Caco-2 (cell line): Measurements from ENCODE around the gene PSTPIP1. TPM values are rescaled to one million over a fixed set of nuclear protein-coding genes. Genes with fewer than 3 reads are reported as not detected.

ENCODE experiments used
- BruUV-seq: library from RNA; stranded (reverse); fragments of 400-500 nt; replicated peaks from 2 replicates; lab custom pipeline; 2021; lab: Mats Ljungman, UMichigan
- CTCF ChIA-PET: fragments of 300-600 bp; sonication (Branson Sonifier 250); formaldehyde crosslinking; loops from one replicate; lab custom pipeline; 2022; ENCODE audit warnings: antibody characterized with exemption; lab: Charles Lee
- POLR2A ChIA-PET: fragments of 300-600 bp; sonication (Branson Sonifier 250); formaldehyde crosslinking; loops from one replicate; lab custom pipeline; 2022; ENCODE audit warnings: antibody characterized with exemption; lab: Charles Lee
- DNase-seq, 2 experiments: peaks; one replicate each; pipeline versions ENCODE4 v3.0.0 to v3.0.0-alpha.2; 2020 to 2022
- H3K27me3 ChIP-seq: replicated peaks from 2 replicates; pipeline ENCODE4 v1.6.0; 2011; ENCODE audit warnings: low read length; ENCODE audit not compliant: control insufficient read depth, insufficient read depth
- H3K36me3 ChIP-seq: 2 replicates; pipeline ENCODE4 v1.5.1; 2011; ENCODE audit warnings: low read length; ENCODE audit not compliant: control insufficient read depth, insufficient read depth
- H3K4me1 ChIP-seq: fragments of 250-450 bp; sonication (Bioruptor Pico); 2 replicates; pipeline ENCODE4 v1.5.1; 2020; ENCODE audit warnings: mild to moderate bottlenecking
- H3K4me3 ChIP-seq: 2 replicates; pipeline ENCODE4 v1.5.1; 2011; ENCODE audit warnings: low read depth, mild to moderate bottlenecking, control low read depth, low read length
- H3K9me3 ChIP-seq: fragments of 250-450 bp; sonication (Bioruptor Pico); 2 replicates; pipeline ENCODE4 v1.5.1; 2020; ENCODE audit warnings: mild to moderate bottlenecking, moderate library complexity
- H3K27ac Mint-ChIP-seq: one replicate; pipeline ENCODE4 v1.8.0; 2022; ENCODE audit warnings: mixed read lengths; ENCODE audit not compliant: unreplicated experiment
- H3K27me3 Mint-ChIP-seq: one replicate; pipeline ENCODE4 v1.8.0; 2022; ENCODE audit warnings: mixed read lengths; ENCODE audit not compliant: insufficient read depth, unreplicated experiment
- H3K36me3 Mint-ChIP-seq: one replicate; pipeline ENCODE4 v1.8.0; 2022; ENCODE audit warnings: mild to moderate bottlenecking, mixed read lengths; ENCODE audit not compliant: insufficient read depth, unreplicated experiment
- H3K4me1 Mint-ChIP-seq: one replicate; pipeline ENCODE4 v1.8.0; 2022; ENCODE audit warnings: low read depth, mixed read lengths; ENCODE audit not compliant: unreplicated experiment
- H3K4me3 Mint-ChIP-seq: one replicate; pipeline ENCODE4 v1.8.0; 2022; ENCODE audit warnings: mild to moderate bottlenecking, moderate library complexity, mixed read lengths; ENCODE audit not compliant: unreplicated experiment
- H3K9me3 Mint-ChIP-seq: one replicate; pipeline ENCODE4 v1.8.0; 2022; ENCODE audit warnings: mixed read lengths; ENCODE audit not compliant: unreplicated experiment
- intact Hi-C: fragments of 100-400 bp; cut with micrococcal nuclease; formaldehyde crosslinking; loops from one replicate; pipeline ENCODE4 v1.10.0; 2022; ENCODE audit not compliant: unreplicated experiment
- total RNA-seq: library from RNA; stranded (reverse); gene quantifications from 2 replicates; pipeline ENCODE4 v1.2.3, GENCODE V29; 2022
- TF ChIP-seq, protein P1 (sequence below), 2 experiments: fragments of 200-600 bp in 1 of 2; IDR thresholded peaks; 1 replicate in 1 of 2; 2 replicates in 1 of 2; pipeline versions ENCODE4 v1.5.1 to v1.8.0; 2011 to 2022; ENCODE audit warnings: antibody characterized with exemption in 1 of 2, control low read depth in 1 of 2, inconsistent platforms in 1 of 2, low read depth in 1 of 2, low read length in 1 of 2, mild to moderate bottlenecking in 1 of 2, moderate library complexity in 1 of 2; ENCODE audit not compliant: insufficient read depth in 1 of 2, severe bottlenecking in 1 of 2, unreplicated experiment in 1 of 2

Gene PSTPIP1
- total RNA-seq, 1 experiment from 2014 or later, result not detected

DNA sequence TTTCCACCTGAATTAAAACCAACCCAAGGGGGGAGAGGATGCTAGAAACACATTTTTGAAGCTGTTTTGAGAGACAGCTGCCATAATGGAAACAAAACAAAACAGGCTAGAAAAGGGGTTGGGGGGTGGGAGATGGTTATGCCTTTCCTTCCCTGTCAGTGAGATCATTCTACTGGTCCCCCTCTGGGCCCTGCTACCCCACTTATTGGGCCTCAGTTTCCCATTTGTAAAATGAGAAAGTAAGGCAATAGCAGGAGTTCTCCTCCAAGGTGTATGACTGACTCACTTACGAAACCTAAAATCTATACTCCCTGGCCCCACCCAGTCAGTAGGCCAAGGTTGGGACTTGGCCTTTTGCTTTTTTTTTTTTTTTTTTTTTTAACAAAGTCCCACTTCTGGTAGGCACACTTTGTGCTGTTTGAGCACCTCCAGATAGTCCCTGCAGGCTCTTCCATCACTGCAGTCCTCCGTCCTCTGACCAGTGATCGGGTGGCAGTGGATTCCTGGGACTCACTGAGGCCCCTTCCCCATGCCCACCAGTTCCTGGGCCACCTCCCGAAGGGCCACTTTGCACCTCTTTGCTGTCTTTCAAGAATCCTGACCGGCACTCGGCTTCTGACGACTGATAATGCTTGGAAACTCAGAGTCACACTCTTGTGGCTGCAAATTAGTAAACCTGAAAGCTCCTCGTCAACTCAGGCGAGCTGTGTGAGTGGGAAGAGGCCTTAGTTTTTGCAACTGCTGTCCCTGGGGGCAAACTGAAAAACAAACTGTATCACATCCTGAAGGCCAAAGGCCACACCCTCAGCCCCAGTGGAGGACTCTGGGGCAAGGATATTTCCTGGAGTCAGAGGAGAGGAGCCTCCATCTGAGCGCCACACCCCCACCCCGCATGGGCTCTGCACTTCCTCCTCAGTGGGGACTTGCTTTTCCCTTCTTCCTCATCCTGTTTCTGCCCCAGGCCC is 6.7 kb upstream of the PSTPIP1 start:
- Mint-ChIP-seq H3K27ac (no peak overlapping the region), H3K9me3 (no peaks in the 10 kb centered on the region), H3K4me1 (no peaks in the 10 kb centered on the region), H3K4me3 (no peak overlapping the region), H3K36me3 (no peaks in the 10 kb centered on the region), H3K27me3 (no peaks in the 10 kb centered on the region)
- ChIA-PET CTCF (no interaction called here), POLR2A (no interaction called here)
- no TSS peak for BruUV-seq
- no peak overlapping the region for H3K4me3 ChIP-seq
- TF ChIP-seq, protein P1, sequence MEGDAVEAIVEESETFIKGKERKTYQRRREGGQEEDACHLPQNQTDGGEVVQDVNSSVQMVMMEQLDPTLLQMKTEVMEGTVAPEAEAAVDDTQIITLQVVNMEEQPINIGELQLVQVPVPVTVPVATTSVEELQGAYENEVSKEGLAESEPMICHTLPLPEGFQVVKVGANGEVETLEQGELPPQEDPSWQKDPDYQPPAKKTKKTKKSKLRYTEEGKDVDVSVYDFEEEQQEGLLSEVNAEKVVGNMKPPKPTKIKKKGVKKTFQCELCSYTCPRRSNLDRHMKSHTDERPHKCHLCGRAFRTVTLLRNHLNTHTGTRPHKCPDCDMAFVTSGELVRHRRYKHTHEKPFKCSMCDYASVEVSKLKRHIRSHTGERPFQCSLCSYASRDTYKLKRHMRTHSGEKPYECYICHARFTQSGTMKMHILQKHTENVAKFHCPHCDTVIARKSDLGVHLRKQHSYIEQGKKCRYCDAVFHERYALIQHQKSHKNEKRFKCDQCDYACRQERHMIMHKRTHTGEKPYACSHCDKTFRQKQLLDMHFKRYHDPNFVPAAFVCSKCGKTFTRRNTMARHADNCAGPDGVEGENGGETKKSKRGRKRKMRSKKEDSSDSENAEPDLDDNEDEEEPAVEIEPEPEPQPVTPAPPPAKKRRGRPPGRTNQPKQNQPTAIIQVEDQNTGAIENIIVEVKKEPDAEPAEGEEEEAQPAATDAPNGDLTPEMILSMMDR (IDR thresholded peaks at IDR 0.05; ENCODE audit: insufficient read depth in 1 of 2, low read depth in 1 of 2, low read length in 1 of 2, severe bottlenecking in 1 of 2, unreplicated experiment in 1 of 2), result no peak
- no peaks in the 10 kb centered on the region for H3K9me3 ChIP-seq
- no peaks in the 10 kb centered on the region for H3K36me3 ChIP-seq
- no peaks in the 10 kb centered on the region for H3K4me1 ChIP-seq
- H3K27me3 ChIP-seq, result no peaks in the 10 kb centered on the region
- DNase-seq, result no peak
- intact Hi-C loops, result no loop called here

- no peaks in the 10 kb centered on the region for H3K9me3 ChIP-seq
- Mint-ChIP-seq H3K4me1 (no peaks in the 10 kb centered on the region), H3K4me3 (no peak overlapping the region), H3K9me3 (no peaks in the 10 kb centered on the region), H3K27me3 (no peaks in the 10 kb centered on the region), H3K36me3 (no peaks in the 10 kb centered on the region), H3K27ac (no peak overlapping the region)
- intact Hi-C loops, result no loop called here
- H3K4me1 ChIP-seq, result no peaks in the 10 kb centered on the region
- ChIA-PET POLR2A (no interaction called here), CTCF (no interaction called here)
- DNase-seq, result no peak
- no peaks in the 10 kb centered on the region for H3K36me3 ChIP-seq
- H3K4me3 ChIP-seq, result no peak overlapping the region
- TF ChIP-seq, protein P1 (IDR thresholded peaks at IDR 0.05; ENCODE audit: insufficient read depth in 1 of 2, low read depth in 1 of 2, low read length in 1 of 2, severe bottlenecking in 1 of 2, unreplicated experiment in 1 of 2), result no peak
- BruUV-seq, result no TSS peak
- no peaks in the 10 kb centered on the region for H3K27me3 ChIP-seq
These were observed 5.8 kb upstream of the PSTPIP1 start for GRCh38 chr15:76988867-76989780.

- H3K4me1 ChIP-seq, result no peaks in the 10 kb centered on the region
These were observed 3.9 kb upstream of the PSTPIP1 start for GRCh38 chr15:76991048-76991447.

More at GRCh38 chr15:76991048-76991447, 3.9 kb upstream of the PSTPIP1 start:
- Histone ChIP-seq H3K36me3 (no peaks in the 10 kb centered on the region), H3K27me3 (no peaks in the 10 kb centered on the region), H3K4me3 (no peak overlapping the region), H3K9me3 (no peaks in the 10 kb centered on the region)
- Mint-ChIP-seq H3K4me3 (no peak overlapping the region), H3K9me3 (no peaks in the 10 kb centered on the region), H3K27me3 (no peaks in the 10 kb centered on the region), H3K27ac (no peak overlapping the region), H3K36me3 (no peaks in the 10 kb centered on the region), H3K4me1 (no peaks in the 10 kb centered on the region)
- no peak for DNase-seq
- POLR2A ChIA-PET, result no interaction called here
- CTCF ChIA-PET, result no interaction called here
- TF ChIP-seq, protein P1 (IDR thresholded peaks at IDR 0.05; ENCODE audit: insufficient read depth in 1 of 2, low read depth in 1 of 2, low read length in 1 of 2, severe bottlenecking in 1 of 2, unreplicated experiment in 1 of 2), result no peak
- BruUV-seq, result no TSS peak
- intact Hi-C loops, result no loop called here
